Stimulated activated CD8-positive, alpha-beta memory T cell treated with anti-CD3 and anti-CD28 coated beads, Interleukin-12 subunit alpha, Interleukin-12 subunit beta, amount 100 ng/mL, for 4 hours (primary cell): ENCODE results near the gene SNPH.

ENCODE experiments used
- DNase-seq: peaks from one replicate; pipeline ENCODE4 v3.0.0-alpha.2; 2020; ENCODE audit warnings: low read depth

Gene SNPH

GRCh38 chr20:1307171-1307570 is 41.1 kb downstream of the SNPH start:
- no peak for DNase-seq

GRCh38 chr20:1307571-1307971 is 41.5 kb downstream of the SNPH start:
- no peak for DNase-seq

GRCh38 chr20:1308067-1308701 is 42.1 kb downstream of the SNPH start:
- no peak for DNase-seq

GRCh38 chr20:1308702-1309095 is 42.6 kb downstream of the SNPH start:
- no peak for DNase-seq

- DNase-seq = no peak
Measured at GRCh38 chr20:1309439-1309847, 43.3 kb downstream of the SNPH start.

GRCh38 chr20:1310071-1310470 is 44.0 kb downstream of the SNPH start:
- DNase-seq = no peak

- DNase-seq = no peak
Measured at GRCh38 chr20:1310506-1311190, 44.6 kb downstream of the SNPH start.

- DNase-seq = no peak
Measured at GRCh38 chr20:1312308-1312707, 46.2 kb downstream of the SNPH start.

GRCh38 chr20:1312904-1313235 is 46.8 kb downstream of the SNPH start:
- DNase-seq = no peak

- DNase-seq = peak; percentile 31
Measured at GRCh38 chr20:1313236-1313964, 47.3 kb downstream of the SNPH start.

GRCh38 chr20:1315804-1316203 is 49.7 kb downstream of the SNPH start:
- DNase-seq = no peak

GRCh38 chr20:1317545-1318255 is 51.6 kb downstream of the SNPH start:
- no peak for DNase-seq

- DNase-seq = no peak
Measured at GRCh38 chr20:1319051-1319450, 53.0 kb downstream of the SNPH start.

- no peak for DNase-seq
Measured at GRCh38 chr20:1319462-1319861, 53.4 kb downstream of the SNPH start.

GRCh38 chr20:1320016-1320415 is 53.9 kb downstream of the SNPH start:
- DNase-seq = no peak

- DNase-seq = no peak
Measured at GRCh38 chr20:1320902-1321653, 55.0 kb downstream of the SNPH start.

GRCh38 chr20:1321654-1321939 is 55.5 kb downstream of the SNPH start:
- no peak for DNase-seq

- no peak for DNase-seq
Measured at GRCh38 chr20:1322511-1323245, 56.6 kb downstream of the SNPH start.

- no peak for DNase-seq
Measured at GRCh38 chr20:1323256-1323655, 57.2 kb downstream of the SNPH start.

- no peak for DNase-seq
Measured at GRCh38 chr20:1323830-1324597, 57.9 kb downstream of the SNPH start.
